ENCODE data around the gene ANKLE2. TPM values are rescaled to one million over a fixed set of nuclear protein-coding genes. Genes with fewer than 3 reads are reported as not detected.
"Not testable (repeated sequence)": the region's sequence is repeated elsewhere in the genome, so short reads cannot be mapped to it uniquely, and the experiment has no call there.

The ANKLE2 gene
- total RNA-seq, 2 experiments from 2014 or later, result 86.6 to 95.5 TPM

DNA sequence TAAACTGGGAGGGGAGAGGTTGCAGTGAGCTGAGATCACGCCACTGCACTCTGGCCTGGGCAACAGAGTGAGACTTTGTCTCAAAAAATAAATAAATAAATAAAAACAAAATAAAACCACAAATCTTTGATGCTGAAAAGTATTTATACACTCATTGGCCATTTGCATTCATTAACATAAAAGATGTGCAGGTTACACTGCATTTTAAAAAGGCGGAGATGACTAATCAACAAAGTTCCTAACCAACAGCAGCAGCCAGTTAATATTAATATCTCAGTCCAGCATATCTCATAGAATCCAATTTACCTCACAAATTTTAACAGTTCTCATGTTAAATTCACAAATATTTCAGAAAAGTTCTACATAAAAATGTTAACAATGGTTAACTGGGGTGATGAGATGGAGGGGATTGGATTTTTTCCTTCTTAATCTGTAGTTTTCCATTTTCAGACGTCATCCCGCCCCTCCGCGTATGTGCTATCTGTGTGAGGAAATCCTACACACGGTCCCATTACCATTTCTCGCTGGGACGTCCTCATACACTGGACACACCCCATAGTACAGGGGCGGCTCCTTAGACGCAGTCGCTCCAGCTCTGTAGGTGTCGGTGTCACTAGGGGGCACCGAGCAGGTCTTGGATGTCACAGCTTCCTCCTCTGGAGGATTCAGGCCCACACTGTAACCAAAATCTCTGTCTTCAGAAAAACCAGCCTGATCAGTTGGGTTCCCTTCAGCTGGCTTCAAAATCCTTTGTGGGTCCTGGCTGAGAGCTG is 7.3 kb downstream of the ANKLE2 start:
- no peak overlapping the region for H3K27ac Mint-ChIP-seq
- CTCF ChIA-PET, result interaction anchor here (0.5 to 0.7 kb wide), 2 partner anchors 25 to 74 kb away, joined by 3 read pairs; no protein-coding TSS in a partner anchor
- no peaks in the 10 kb centered on the region for H3K27me3 Mint-ChIP-seq
- H3K36me3 Mint-ChIP-seq (ENCODE audit: low read depth), result peaks cover 40% of the 10 kb centered on the region
- no peak for DNase-seq
- POLR2A ChIA-PET, result no interaction called here
- no peaks in the 10 kb centered on the region for H3K9me3 Mint-ChIP-seq
- H3K4me1 Mint-ChIP-seq, result peaks cover 7% of the 10 kb centered on the region
- no peak overlapping the region for H3K4me3 Mint-ChIP-seq

DNA sequence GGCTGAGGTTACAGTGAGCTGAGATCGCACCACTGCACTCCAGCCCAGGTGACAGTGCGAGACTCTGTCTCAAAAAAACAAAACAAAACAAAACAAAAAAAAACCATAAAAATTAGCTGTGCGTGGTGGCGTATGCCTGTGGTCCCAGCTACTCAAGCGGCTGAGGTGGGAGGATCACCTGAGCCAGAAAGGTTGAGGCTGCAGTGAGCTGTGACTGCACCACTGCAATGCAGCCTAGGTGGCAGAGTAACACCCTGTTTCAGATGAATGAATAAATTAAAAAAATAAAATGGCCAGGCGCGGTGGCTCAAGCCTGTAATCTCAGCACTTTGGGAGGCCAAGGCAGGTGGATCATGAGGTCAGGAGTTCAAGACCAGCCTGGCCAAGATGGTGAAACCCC is 8.0 kb downstream of the ANKLE2 start:
- H3K27ac Mint-ChIP-seq, POLR2A ChIA-PET, H3K9me3 Mint-ChIP-seq, H3K4me1 Mint-ChIP-seq, H3K4me3 Mint-ChIP-seq, H3K27me3 Mint-ChIP-seq, DNase-seq: not testable (repeated sequence)
- peaks cover 41% of the 10 kb centered on the region for H3K36me3 Mint-ChIP-seq (ENCODE audit: low read depth)
- CTCF ChIA-PET, result interaction anchor here (0.7 kb wide), 1 partner anchor 73 kb away, joined by 3 read pairs; no protein-coding TSS in a partner anchor

DNA sequence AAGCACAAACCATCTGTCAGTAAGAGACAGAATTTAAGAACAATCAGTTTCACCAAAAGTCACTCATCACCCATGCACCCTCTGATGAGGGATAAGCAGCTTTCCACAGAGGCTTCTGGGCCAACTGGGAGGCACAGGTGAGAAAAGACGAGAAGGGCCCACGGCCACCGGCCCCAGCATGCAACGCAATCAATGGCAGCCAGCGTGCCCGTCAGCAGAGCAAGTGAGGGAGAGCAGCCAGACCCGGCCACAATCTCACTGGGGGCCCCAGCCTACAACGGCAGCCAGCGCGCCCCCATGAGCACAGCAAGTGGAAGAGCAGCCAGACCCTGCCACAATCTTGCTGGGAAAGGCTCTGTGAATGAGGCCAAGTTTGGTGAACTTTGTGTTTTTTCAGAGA is 13.3 kb downstream of the ANKLE2 start:
- H3K9me3 Mint-ChIP-seq, result no peaks in the 10 kb centered on the region
- CTCF ChIA-PET, result no interaction called here
- no peak overlapping the region for H3K27ac Mint-ChIP-seq
- H3K36me3 Mint-ChIP-seq (ENCODE audit: low read depth), result peaks cover 66% of the 10 kb centered on the region
- no peak overlapping the region for H3K4me3 Mint-ChIP-seq
- POLR2A ChIA-PET, result no interaction called here
- H3K27me3 Mint-ChIP-seq, result no peaks in the 10 kb centered on the region
- H3K4me1 Mint-ChIP-seq, result peaks cover 6% of the 10 kb centered on the region
- no peak for DNase-seq

DNA sequence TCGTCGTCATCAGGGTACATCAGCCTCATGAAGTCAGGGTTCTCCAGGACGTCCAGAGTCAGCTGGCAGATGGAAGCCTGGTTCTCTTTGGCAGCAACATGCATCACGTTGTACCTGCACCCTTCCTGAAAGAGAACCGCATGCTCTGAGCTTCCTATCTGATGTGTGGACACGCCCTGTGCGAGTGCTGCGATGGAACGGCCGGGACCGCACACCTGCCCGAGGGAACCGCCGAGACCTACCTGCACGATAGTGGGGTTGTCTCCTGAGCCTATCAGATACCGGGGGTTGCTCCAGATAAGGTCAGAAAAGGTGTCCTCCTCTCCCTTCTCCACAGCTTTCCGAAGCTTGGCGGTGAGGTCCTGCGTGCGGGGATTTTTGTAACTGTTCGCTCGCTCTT is 13.7 kb downstream of the ANKLE2 start:
- CTCF ChIA-PET, result no interaction called here
- Mint-ChIP-seq H3K9me3 (no peaks in the 10 kb centered on the region), H3K27me3 (no peaks in the 10 kb centered on the region), H3K4me1 (peaks cover 6% of the 10 kb centered on the region), H3K36me3 (ENCODE audit: low read depth) (peaks cover 65% of the 10 kb centered on the region), H3K4me3 (no peak overlapping the region), H3K27ac (no peak overlapping the region)
- POLR2A ChIA-PET, result no interaction called here
- DNase-seq, result no peak

DNA sequence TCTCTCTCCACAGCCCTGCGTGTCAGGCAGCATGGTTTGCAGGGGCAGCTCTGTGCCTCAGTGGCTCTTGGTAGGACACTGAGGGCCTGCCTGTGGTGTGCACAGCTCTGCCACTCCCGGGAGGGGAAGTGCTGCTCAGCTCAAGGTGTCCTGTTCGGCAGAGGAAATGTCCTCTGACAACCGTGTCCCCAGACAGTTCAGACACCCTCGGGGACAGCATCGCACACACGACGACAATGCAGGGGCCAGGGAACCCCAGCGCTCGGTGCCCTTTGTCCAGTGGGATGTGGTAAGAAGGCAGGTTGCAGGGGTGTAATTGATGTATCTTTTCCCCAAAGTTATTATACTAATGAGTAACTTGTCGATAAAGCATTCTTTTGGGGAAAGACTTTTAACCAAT is 14.2 kb downstream of the ANKLE2 start:
- peaks cover 67% of the 10 kb centered on the region for H3K36me3 Mint-ChIP-seq (ENCODE audit: low read depth)
- H3K9me3 Mint-ChIP-seq, result no peaks in the 10 kb centered on the region
- H3K27ac Mint-ChIP-seq, result no peak overlapping the region
- POLR2A ChIA-PET, result no interaction called here
- H3K4me3 Mint-ChIP-seq, result no peak overlapping the region
- peaks cover 11% of the 10 kb centered on the region for H3K4me1 Mint-ChIP-seq
- no peaks in the 10 kb centered on the region for H3K27me3 Mint-ChIP-seq
- DNase-seq, result no peak
- CTCF ChIA-PET, result interaction anchor here (0.6 kb wide), 1 partner anchor 1878 kb away, joined by 3 read pairs; no protein-coding TSS in a partner anchor

DNA sequence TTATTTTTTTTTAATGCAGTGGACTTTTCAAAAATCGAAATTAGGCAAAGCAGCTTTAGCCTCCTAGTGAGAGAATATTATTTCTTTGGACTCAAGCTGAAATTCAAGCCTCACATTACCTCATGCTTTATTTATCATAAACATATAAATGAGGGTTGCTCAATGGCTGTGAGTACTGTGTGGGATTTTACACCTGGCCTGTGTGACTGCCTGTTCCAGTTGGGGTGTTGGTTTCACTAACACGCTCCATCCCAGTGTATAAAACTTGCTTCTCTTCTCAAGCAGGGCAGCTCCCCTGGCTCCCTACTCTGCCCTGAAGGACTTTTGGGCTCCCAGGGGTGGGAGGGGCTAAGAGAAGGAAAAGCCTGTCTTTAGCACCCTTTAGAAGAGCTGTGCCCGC is 15.0 kb downstream of the ANKLE2 start:
- DNase-seq, result no peak
- Mint-ChIP-seq H3K27me3 (no peaks in the 10 kb centered on the region), H3K27ac (no peak overlapping the region), H3K4me3 (no peak overlapping the region), H3K36me3 (ENCODE audit: low read depth) (peaks cover 73% of the 10 kb centered on the region), H3K4me1 (peaks cover 15% of the 10 kb centered on the region), H3K9me3 (no peaks in the 10 kb centered on the region)
- CTCF ChIA-PET, result interaction anchor here (0.6 kb wide), 1 partner anchor 1877 kb away, joined by 3 read pairs; no protein-coding TSS in a partner anchor
- POLR2A ChIA-PET, result no interaction called here

DNA sequence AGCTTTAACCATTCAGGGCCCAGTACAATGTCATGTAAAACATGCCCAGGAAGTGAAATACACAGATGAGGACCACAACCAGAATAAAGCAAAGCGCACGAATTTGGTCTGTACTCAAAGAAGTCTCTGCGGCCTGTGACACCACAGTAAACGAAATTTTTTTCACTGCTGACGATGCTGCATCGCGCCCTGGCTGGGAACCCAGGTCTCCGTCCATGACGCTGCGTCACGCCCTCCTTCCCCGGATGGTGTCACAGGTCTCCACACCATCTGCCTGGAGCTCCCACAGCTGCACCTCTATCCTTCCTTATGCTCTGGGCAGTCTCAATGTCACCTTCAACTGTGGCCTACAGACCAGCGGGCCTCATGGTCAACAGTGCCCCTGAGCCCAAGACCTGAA is 17.8 kb downstream of the ANKLE2 start:
- DNase-seq, result no peak
- H3K4me3 Mint-ChIP-seq, result no peak overlapping the region
- peaks cover 84% of the 10 kb centered on the region for H3K36me3 Mint-ChIP-seq (ENCODE audit: low read depth)
- H3K27ac Mint-ChIP-seq, result no peak overlapping the region
- CTCF ChIA-PET, result no interaction called here
- H3K27me3 Mint-ChIP-seq, result no peaks in the 10 kb centered on the region
- peaks cover 15% of the 10 kb centered on the region for H3K4me1 Mint-ChIP-seq
- POLR2A ChIA-PET, result no interaction called here
- no peaks in the 10 kb centered on the region for H3K9me3 Mint-ChIP-seq

DNA sequence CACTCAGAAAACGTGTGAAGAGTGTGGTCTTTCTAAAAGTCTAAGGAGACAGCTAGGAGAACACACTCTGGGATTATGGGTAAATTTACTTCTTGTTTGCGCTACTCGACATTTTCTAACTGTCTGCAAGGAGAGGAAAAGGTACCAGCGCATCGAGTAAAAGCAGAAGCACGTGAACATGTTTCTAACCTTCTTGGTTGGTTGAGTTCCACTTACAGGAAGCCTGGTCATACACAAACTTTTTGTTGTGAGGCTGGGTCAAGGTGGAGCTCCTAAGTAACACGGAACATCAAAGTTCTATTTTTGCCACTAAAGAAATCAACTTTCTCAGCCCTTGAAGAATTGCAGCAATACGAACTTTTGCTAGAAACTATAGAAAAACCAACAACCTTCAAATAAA is 20.0 kb downstream of the ANKLE2 start:
- no peaks in the 10 kb centered on the region for H3K27me3 Mint-ChIP-seq
- no peak for DNase-seq
- H3K27ac Mint-ChIP-seq, result no peak overlapping the region
- H3K36me3 Mint-ChIP-seq (ENCODE audit: low read depth), result peaks cover 76% of the 10 kb centered on the region
- ChIA-PET POLR2A (interaction anchor here (0.5 kb wide), 1 partner anchor 123 kb away, joined by 4 read pairs; no protein-coding TSS in a partner anchor), CTCF (interaction anchor here (0.6 to 1.1 kb wide), 3 partner anchors 19 to 163 kb away, joined by 3 read pairs; no protein-coding TSS in a partner anchor)
- H3K9me3 Mint-ChIP-seq, result no peaks in the 10 kb centered on the region
- H3K4me3 Mint-ChIP-seq, result no peak overlapping the region
- H3K4me1 Mint-ChIP-seq, result peaks cover 15% of the 10 kb centered on the region

DNA sequence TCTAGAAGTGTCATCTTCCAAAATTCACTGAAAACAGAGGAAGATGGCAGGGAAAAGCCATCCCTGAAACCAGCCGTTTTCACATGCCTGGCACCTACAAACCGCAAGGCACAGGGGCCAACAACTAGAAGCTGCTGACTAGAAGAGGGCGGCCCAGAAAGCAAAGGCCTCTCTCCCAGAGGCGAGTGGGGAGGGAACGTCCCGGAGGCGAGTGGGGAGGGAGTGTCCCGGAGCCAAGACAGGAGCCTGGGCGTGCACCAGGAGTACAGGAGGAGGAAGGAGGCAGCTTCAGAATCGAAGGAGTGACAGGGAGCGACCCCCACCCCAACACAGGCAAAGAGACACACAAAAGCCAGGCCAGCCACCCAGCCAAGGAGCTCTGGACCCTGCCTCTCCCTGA is 21.0 kb downstream of the ANKLE2 start:
- Mint-ChIP-seq H3K9me3 (no peaks in the 10 kb centered on the region), H3K4me1 (peaks cover 15% of the 10 kb centered on the region), H3K27me3 (no peaks in the 10 kb centered on the region), H3K27ac (peak overlapping the region; percentile 41), H3K4me3 (no peak overlapping the region), H3K36me3 (ENCODE audit: low read depth) (peaks cover 74% of the 10 kb centered on the region)
- no peak for DNase-seq
- ChIA-PET POLR2A (no interaction called here), CTCF (interaction anchor here (0.9 to 1.1 kb wide), 2 partner anchors 164 to 168 kb away, joined by 3 read pairs; no protein-coding TSS in a partner anchor)

DNA sequence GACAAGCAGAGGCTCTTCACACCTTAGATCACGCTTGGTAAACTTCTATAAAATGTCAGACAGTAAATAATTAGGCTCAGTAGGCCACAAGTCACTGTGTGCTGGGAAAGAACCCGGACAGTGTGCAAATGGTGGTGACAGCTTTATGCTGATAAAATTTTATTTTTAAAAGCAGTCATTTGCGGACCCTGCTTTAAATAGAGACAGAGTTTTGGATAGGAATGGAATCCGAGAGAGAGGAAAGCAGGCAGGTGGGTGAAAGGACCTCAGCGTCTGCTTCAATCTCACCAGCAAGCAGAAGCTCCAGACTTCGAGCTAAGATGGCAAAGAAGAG is 21.4 kb downstream of the ANKLE2 start:
- Mint-ChIP-seq H3K36me3 (ENCODE audit: low read depth) (peaks cover 74% of the 10 kb centered on the region), H3K27ac (no peak overlapping the region)

DNA sequence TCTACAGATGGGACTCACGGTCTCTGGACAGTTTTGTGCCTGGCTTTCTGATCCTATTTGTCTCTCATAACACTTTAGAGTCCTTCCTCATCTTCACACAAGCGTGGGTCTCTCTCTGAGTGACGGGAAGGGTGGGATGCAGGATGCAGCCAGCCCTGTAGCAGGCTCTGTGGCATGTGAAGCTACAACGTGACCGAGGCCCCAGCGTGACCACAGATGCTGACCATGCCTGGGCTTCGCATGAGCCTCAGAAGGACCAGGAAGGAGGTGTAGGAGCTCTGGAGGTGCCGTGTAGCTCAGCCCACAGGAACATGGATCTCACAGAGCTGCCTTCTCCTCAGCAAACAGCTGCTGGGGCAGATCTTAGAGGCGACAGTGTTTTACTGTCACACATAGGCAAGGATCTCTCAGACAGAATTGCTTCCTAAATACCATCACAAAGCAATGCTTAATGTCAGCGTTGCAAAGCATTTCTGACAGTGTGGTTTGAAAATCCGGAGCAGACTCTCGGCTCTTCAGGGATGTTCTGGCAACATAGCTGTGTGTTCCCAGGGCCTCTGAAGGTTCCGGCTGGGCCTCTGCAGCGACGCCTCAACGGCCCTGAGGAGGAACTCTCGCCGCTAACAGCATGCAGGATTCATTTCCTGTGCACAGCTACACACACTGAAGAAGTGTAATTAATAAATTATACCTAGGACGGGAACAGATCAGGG is 21.9 kb downstream of the ANKLE2 start:
- ChIA-PET POLR2A (no interaction called here), CTCF (interaction anchor here (0.9 kb wide), 1 partner anchor 169 kb away, joined by 3 read pairs; no protein-coding TSS in a partner anchor)
- Mint-ChIP-seq H3K4me3 (no peak overlapping the region), H3K27ac (no peak overlapping the region), H3K4me1 (peaks cover 15% of the 10 kb centered on the region), H3K9me3 (no peaks in the 10 kb centered on the region), H3K27me3 (no peaks in the 10 kb centered on the region), H3K36me3 (ENCODE audit: low read depth) (peaks cover 72% of the 10 kb centered on the region)
- DNase-seq, result no peak

More for the DNA sequence above, 21.4 kb downstream of the ANKLE2 start:
- no peak for DNase-seq
- CTCF ChIA-PET, result interaction anchor here (0.9 kb wide), 1 partner anchor 169 kb away, joined by 3 read pairs; no protein-coding TSS in a partner anchor
- Mint-ChIP-seq H3K27me3 (no peaks in the 10 kb centered on the region), H3K4me3 (no peak overlapping the region), H3K9me3 (no peaks in the 10 kb centered on the region), H3K4me1 (peaks cover 15% of the 10 kb centered on the region)
- POLR2A ChIA-PET, result no interaction called here

DNA sequence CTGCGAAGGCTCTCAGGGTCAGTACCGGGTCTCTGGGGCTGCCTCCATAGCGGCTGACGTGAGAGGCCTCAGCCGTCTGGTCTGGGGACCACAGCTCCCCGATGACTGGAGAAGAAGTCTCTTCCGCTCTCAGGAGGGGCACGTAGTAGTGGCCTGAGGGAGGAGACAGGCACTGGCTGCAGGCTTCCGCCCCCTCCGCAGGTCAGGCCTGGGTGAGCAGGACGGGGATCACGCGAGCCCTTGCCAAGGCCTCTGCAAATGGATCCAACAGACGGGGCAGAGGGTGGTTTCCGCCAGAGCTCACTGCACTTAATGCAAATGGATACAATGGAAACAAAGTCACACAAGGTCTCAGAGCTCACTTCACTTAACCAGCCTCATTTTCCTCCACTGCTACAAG is 24.7 kb downstream of the ANKLE2 start:
- Mint-ChIP-seq H3K9me3 (no peaks in the 10 kb centered on the region), H3K4me3 (no peak overlapping the region), H3K4me1 (peaks cover 2% of the 10 kb centered on the region), H3K27me3 (no peaks in the 10 kb centered on the region), H3K27ac (no peak overlapping the region), H3K36me3 (ENCODE audit: low read depth) (peaks cover 74% of the 10 kb centered on the region)
- CTCF ChIA-PET, result no interaction called here
- POLR2A ChIA-PET, result no interaction called here
- no peak for DNase-seq

DNA sequence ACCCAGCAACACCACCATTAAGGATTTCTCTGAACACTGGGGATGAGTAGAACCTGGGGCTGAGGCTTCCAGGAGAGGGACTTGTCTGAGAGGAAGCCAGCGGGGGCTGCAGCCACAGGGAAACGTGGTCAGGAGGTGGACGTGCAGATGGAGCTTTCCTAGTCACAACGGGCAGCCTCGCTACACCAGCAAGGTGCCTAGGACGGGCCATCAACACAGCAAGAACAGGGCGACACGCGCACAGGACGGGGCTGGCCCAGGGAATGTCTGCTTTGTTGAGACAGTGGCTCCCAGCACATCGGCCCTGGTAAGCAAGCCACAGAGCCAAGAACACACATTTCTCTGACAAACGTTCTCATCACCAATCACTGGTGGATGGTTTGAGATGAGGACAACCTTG is 25.3 kb downstream of the ANKLE2 start:
- Mint-ChIP-seq H3K27ac (no peak overlapping the region), H3K9me3 (no peaks in the 10 kb centered on the region), H3K4me3 (no peak overlapping the region), H3K4me1 (no peaks in the 10 kb centered on the region), H3K36me3 (ENCODE audit: low read depth) (peaks cover 74% of the 10 kb centered on the region), H3K27me3 (no peaks in the 10 kb centered on the region)
- DNase-seq, result no peak
- ChIA-PET CTCF (no interaction called here), POLR2A (no interaction called here)

Measured in activated CD4-positive, alpha-beta T cell treated with anti-CD3 and anti-CD28 coated beads, Interleukin-2, amount 10 ng/mL, durations not matched to agents 7 days and 5 days (primary cell).